GM21381 (cell line): ENCODE results near the gene AFDN.

ENCODE experiments used
- ATAC-seq: cut with Tn5 transposase; IDR thresholded peaks from one replicate; pipeline ENCODE4 v1.9.1; 2021; ENCODE audit warnings: mild to moderate bottlenecking, moderate library complexity; ENCODE audit not compliant: unreplicated experiment

Gene AFDN, protein sequence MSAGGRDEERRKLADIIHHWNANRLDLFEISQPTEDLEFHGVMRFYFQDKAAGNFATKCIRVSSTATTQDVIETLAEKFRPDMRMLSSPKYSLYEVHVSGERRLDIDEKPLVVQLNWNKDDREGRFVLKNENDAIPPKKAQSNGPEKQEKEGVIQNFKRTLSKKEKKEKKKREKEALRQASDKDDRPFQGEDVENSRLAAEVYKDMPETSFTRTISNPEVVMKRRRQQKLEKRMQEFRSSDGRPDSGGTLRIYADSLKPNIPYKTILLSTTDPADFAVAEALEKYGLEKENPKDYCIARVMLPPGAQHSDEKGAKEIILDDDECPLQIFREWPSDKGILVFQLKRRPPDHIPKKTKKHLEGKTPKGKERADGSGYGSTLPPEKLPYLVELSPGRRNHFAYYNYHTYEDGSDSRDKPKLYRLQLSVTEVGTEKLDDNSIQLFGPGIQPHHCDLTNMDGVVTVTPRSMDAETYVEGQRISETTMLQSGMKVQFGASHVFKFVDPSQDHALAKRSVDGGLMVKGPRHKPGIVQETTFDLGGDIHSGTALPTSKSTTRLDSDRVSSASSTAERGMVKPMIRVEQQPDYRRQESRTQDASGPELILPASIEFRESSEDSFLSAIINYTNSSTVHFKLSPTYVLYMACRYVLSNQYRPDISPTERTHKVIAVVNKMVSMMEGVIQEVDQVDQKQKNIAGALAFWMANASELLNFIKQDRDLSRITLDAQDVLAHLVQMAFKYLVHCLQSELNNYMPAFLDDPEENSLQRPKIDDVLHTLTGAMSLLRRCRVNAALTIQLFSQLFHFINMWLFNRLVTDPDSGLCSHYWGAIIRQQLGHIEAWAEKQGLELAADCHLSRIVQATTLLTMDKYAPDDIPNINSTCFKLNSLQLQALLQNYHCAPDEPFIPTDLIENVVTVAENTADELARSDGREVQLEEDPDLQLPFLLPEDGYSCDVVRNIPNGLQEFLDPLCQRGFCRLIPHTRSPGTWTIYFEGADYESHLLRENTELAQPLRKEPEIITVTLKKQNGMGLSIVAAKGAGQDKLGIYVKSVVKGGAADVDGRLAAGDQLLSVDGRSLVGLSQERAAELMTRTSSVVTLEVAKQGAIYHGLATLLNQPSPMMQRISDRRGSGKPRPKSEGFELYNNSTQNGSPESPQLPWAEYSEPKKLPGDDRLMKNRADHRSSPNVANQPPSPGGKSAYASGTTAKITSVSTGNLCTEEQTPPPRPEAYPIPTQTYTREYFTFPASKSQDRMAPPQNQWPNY (N-terminal part only)

DNA sequence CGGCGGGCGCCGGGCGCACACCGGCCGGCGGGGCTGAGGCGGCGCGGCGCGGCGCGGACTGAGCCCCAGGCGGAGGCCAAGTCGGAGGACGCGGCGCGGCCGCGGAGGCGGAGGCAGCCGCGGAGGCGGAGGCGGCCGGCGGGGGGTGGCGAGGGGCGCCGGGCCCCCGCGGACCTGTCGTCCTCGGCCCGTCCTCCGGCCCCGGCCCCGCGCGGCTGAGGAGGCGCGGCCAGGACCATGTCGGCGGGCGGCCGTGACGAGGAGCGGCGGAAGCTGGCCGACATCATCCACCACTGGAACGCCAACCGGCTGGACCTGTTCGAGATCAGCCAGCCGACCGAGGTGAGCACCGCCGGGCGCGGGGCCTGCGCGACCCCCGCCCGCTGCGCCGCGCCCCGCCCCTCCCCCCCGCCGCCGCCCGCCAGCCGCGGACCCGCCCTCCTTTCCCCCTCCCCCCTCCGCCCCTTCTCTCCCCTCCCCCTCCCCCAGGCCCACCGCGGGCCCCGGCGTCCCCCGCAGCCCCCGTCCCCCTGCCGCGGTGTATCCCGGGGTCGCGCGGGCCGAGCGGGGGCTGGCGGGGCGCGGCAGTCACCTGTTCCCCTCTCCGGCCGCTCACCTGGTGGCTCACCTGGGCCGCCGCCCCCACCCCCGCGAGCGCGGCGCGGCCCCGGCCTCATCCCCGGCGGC, at the start of gene AFDN:
Gene AFDN, plus strand, starts transcription at position 16 of the 687 bp plus-strand sequence. Its CDS starts 222 bp downstream, at position 238.
- ATAC-seq: peak; percentile 30

DNA sequence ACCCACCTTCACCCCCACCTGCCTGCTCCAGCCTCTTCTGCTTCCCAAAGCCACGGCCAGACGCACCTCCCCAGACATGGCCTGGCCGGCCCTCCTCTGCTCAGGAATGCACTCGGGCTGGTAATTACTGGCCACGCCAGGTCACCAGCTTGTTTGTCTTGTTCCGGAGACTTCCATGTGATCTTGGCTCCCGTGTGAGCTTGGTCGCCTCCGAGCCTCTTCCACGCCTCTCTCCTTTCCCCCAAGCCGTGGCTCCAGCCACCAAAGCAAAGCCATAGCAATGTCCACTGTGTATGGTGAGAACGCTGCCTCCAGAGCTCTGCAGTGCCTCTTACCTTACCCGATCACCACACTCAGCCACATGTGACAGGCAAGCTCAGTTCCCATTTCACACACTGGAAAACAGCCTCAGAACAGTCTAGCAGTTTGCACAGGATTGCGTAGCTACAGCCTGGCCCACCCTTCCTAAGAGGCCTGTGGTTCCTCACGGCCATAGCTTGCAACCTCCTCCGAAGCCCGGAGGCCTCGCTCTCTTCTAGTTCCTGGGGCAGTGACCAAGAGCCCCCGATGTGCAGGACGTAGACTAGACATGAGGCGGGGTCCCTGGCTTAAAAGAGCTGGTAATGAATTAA, 48.1 kb upstream of the AFDN start:
- ATAC-seq: no peak

DNA sequence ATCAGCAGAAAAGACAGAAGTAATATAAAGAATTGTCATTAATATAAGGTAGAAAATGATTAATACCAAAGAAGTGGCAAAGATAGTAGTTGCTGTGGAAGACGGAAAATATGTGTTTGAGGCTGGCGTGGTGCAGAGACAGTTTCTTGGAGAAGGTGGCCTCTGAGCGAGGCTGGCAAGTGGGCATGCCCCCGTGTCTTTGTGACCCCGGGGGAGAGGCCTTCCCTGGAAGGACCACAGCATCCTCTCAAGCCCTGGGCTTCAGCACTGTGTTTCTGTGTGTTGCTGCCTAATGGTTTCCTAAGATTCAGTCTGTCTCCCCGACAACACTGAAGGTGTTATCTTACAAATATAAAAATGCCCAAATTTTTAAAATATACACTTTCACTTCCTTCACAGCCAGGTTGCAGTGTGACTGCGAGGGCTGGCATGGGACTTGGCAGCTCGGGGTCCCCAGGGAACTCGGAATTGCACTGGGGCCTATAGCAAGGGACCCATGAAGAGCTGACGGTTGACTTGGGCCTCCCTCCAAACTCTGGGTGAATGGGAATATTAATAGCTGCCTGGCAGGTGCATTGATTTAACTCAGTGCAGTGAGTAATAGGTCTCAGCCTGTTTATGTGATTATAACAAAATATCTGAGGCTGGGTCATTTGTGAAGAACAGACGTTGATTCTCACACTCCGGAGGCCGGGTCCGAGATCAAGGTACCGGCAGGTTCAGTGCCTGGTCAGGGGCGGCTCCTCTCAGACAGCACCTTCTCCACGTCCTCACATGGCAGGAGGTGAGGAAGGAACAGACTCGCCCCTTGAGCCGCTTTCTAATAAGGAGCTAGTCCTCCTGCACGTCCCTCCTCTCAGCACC, 47.4 kb upstream of the AFDN start:
- ATAC-seq: no peak

DNA sequence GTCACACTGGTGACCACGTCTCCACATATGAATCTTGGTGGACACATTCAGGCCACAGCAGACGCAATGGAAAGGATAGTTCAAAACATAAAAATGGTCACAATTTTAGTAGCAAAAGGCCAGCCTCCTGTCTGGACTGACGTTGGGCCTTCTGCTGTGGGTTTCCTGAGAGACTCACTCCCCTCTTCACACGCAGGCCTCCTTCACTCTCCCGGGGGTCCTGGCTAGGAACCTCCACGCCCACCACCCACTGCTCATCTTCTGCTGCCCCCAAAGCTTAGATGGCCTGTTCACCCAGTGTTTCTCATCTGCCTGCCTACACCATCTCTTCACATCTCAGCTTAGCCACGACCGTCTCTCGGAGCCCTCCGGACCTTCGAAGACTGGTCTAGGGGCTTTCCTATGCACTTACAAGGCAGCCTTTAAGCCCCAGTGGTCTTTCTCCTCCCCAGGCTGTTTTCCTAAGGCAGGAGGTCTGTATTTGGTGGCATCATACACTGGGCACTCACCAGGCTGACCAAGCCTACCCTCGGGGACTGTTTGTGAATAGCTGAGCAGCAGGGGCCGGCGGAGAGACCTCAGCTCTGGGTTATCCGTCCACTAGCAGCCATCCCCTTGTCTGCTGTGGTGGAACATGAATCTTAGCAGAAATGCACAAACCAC, 46.6 kb upstream of the AFDN start:
- ATAC-seq: no peak

DNA sequence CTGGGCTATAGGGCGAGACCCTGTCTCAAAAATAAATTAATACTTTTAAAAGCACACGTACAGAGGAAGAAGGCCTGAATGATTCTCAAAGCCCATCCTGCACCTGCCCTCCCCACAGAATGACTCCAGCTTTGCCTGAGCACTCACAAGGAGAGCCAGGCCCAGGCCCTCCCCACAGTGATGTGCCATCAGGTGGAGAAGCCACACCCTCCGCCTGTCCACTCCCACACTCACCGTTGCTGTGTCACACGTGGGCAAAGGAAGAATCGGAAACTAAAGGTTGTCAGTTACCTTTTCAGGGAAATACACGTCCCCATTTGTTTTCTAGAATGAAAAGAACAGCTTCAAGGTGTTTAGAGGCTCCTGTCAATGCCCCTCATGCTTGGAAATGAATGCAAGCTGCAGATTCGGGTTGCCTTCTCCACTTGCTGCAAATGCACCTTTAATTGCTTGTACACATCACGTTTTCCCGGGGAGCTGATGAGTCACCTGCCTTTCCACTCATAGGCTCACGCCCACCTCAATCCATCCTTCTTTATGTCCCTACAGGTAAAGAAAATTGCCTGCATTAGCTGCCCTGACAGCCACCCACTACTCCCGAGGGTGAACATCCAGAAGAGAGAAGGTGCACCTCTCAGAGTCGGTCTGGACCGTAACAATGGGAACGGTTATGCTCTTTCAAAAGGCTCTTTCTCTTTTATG, 45.5 kb upstream of the AFDN start:
- ATAC-seq: no peak

DNA sequence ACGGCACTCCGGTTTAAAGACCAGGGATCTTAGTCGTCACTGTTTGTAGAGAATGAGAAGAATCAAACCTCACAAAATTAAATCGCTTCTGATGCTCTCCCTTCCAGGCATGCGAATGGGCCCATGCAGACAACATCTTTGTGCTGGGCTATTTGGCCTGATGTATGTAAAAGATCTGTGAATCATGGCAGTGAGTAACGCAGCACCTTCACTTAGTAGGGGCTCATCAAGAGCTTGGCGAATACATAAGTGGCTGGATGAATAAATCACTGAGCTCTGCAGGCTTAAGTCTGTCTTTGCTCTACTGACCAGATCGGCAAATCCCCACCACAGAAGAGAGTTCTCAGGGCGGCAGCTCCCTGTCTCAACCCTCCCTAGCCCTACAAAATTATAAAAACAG, 44.8 kb upstream of the AFDN start:
- ATAC-seq: no peak

DNA sequence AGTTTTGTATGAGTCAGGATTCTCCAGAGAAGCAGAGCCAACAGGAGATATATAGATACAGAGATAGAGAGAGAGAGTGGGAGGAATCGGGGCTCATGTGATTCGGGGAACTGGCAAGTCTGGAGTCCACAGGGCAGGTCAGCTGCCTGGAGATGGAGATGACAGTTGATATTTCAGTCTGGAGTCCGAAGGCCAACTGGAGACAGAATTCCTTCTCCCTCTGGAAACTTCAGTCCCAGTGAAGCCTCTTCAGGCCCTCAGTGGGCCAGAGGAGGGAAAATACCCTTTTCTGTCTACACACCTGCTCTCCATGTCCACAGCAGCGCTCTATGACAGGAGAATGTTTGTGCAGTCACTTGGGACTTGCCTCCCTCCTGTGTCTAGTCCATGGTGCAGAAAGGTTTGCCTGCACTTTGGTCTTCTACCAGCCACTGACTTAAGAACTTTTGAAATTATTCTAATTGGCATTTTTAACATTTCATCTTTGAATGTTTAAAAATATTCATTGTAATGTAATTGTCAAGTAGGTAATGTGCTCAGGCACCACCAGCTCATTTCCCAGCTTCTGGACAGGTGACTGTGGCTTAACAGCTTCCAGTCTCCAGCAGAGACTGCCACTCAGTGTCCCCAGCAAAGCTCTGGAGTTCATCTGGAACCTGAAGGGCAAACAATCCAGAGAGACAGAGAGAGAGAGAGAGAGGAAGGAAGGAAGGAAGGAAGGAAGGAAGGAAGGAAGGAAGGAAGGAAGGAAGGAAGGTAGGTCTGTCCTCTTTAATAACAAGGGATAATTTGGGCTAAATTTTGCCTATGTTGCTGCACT, 43.8 kb upstream of the AFDN start:
- no peak for ATAC-seq

DNA sequence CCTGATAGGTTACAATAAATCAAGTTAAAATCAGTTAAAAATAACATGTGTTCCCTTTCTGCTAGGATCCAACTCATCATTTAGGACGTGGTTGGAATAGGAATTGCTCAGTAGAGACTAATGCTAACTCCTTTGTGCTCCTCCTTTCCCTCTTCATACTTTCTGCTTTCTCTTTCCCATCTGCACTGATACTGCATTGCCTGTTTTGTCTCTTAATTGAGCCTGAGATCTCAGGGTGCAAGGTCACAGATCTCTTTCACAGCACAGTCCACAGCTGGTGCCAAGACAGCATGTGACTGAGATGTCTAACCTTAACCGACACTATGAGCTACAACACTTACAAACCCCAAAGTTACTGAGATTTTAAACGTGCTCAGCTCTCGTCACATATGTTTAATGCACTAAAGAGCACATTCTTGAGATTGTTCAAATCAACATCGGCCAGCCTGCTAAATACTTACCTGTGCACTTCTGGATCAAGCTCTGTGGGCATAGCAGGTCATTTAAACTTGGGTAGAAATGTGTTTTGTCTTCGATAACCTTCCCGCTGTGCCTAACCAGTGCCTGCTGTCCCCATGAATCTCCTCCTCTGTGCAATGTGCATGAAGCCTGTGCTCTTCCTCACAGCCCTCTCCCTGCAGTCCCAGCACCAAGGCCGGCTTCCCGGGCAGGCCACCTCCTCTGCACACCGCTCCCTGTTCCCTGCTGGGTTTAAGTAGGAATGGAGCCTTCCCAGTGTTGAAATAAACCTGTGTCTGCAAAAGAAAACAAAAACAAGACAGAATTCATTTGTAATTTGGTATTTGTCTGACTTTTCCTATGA, 39.6 kb upstream of the AFDN start:
- no peak for ATAC-seq

DNA sequence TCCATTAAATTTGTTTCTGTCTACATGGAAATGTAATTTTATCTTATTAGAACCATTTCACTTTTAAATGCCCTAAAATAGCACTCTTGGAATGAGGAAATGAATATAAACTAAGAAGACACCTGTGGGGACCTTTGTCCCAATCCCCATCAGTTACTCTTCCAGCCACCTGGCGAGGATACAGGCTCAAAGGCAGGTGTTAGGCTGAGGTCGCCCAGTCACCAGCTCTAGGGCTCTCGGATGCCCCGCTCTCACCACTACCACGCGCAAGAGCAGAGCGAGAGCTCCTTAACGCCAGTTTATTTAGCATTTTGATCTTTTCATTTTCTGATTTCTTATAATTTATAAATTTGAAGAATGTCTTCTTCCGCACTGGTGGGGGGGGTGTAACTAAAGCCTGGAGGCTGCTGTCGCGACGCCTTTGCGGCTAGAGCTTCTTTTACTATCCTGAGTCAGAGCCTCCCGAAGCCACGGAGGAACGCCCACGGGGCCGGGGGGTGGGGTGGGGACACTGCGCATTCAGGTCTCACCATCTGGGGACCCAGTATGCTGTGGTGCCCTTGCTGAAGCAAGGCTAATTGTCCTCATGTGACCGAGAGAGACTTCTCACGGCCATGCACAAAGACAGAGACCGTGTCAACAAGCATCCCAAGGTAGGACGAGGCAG, 38.7 kb upstream of the AFDN start:
- ATAC-seq: no peak

DNA sequence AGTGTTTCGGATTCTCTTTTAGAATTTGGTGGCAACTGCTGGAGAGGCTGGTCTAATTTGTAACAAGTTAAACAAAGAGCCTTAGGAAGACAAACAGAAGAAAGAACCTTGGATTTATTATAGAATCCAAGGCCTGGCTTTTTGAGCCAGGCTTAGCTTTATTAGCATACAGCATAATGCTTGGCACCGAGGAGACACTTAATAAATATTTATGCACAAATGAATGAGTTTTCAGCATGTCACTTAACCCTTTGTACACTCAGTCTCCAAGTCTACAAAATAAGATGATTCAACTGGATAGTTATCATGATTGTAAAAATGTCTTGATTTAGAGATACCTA, 38.2 kb upstream of the AFDN start:
- no peak for ATAC-seq

DNA sequence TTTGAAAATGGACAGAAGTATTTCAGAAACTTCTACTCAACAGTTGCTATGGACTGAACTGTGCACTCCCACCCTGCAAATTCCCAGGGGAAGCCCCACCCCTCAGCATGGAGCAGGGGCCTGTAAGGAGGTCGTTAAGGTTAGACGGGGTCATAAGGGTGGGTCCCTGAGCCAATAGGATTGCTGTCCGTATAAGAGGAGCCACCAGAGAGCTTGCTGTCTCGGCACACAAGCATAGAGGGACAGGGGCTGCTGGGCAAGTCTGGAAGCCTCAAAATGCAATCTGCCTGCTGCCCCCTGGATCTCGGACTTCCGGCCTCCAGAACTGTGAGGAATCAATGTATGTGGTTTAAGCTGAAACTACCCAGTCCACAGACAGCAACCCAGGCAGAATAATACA, 37.4 kb upstream of the AFDN start:
- ATAC-seq: no peak

DNA sequence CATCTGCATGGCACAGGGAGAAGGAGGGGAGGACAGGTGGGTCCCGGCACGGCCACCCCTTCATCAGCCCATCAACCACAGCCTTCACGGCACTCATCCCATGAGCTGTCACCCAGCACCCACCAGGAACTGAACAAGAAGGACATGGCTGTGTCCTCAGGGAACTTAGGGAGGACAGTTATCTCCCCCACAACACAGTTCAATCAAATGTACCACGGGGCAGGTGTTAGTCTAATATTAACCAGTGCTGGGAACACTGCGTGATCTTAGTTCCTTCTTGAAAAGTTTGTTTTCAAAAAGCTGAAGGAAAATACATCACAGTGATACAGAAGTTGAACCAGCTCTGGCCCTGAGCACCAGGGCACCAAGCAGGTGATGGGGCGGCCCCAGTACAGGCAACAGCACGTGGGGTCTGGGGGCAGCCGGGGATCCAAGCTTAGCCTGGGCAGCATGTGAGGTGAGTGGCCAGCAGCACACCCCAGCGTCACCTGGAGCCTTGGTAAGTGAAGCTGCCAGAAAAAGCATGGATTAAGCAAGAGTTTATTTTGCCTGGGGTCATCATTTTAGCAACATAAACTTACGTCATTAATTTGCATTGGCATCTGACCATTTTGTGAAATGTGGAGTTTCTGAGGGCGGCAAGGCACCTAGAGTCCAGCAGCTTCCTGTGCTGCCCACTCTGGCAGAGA, 35.5 kb upstream of the AFDN start:
- ATAC-seq: no peak

DNA sequence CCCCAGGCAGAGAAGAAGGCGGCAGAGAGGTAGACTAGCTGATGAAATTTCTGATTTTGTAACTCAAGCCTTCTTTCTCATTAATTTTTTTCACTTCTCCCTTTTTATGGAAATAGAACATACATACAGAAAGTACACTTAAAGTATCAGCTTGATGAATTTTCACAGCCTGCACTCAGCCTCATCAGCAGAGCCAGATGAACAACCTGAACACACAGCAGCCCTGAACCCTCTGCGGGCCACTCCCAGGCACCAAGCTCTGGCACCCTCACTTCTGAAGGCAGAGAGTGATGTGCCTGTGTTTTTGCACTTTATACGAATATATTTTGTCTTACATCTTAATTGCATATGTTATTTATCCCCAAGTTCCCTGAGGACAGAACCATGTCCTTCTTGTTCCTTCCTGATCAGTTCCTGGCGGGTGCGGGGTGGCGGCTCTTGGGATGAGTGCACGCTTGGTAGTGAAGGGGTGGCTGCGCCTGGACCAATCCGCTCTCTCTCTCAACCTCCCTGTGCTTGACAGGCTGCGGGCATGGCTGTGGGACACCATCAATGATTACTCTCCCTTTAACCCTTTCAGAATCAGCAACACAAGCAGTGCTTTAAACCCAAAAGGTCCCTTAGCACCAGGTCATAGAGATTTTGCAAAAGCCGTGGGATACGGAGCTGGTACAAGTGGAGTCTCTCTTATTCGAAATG, 34.8 kb upstream of the AFDN start:
- no peak for ATAC-seq

DNA sequence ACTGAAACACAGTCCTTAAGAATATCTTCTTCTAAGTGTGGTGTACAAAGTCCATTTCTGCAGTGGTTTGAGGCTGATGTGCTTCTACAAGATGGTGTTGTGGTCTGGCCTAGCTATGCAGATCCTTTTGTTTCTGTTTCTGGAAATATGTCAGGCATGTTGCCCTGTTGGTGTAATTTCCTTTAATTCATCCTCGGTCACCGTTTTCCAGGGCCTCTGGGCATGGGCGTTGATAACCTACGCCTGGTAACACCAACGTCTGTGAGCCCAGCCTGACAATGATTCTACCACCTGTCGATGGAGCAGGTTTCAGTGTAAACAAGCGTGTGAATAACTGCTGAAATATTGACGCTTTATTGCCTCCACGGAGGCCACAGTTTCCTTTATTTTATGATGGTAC, 33.3 kb upstream of the AFDN start:
- no peak for ATAC-seq
